ENCODE results near the gene HEBP2.

DNA sequence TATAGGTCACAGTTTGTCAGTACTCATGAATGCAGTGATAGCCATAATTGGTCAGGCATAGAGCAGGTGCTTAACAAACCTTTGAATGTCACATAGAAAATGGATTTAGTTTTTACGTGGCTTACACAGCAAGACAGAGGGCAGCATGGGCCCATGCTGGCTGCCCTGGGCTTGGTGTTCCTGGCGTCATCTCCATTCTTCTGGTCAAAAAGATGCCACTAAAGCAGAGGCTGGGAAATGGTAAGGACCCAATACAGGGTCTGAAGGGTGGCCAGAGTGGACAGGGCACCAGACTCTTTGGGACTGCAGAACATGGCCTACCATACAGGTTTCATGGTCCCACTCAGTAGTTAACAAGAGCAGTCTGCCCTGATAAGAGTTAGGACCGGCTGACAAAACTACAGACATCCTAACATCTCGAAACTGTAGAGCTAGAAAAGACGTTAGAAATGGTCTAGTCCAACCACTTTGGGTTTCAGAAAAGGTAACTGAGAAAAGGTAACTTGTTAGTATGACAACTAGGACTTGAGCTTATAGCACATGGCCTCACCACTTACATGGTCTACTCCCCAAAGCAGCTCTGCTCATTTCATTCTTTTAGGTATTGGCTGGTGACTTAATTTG is 22.6 kb downstream of the HEBP2 start:
- TF ChIP-seq, protein P1, sequence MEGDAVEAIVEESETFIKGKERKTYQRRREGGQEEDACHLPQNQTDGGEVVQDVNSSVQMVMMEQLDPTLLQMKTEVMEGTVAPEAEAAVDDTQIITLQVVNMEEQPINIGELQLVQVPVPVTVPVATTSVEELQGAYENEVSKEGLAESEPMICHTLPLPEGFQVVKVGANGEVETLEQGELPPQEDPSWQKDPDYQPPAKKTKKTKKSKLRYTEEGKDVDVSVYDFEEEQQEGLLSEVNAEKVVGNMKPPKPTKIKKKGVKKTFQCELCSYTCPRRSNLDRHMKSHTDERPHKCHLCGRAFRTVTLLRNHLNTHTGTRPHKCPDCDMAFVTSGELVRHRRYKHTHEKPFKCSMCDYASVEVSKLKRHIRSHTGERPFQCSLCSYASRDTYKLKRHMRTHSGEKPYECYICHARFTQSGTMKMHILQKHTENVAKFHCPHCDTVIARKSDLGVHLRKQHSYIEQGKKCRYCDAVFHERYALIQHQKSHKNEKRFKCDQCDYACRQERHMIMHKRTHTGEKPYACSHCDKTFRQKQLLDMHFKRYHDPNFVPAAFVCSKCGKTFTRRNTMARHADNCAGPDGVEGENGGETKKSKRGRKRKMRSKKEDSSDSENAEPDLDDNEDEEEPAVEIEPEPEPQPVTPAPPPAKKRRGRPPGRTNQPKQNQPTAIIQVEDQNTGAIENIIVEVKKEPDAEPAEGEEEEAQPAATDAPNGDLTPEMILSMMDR (IDR thresholded peaks at IDR 0.05; ENCODE audit: borderline replicate concordance, extremely low read depth, low read length, poor library complexity, severe bottlenecking) = no peak
- TF ChIP-seq EZH2 (IDR thresholded peaks at IDR 0.05; ENCODE audit: borderline replicate concordance, low read depth, low read length, severe bottlenecking) = no peak

Data from DND-41 (cell line).